GM20431 (cell line): ENCODE measurements around the gene TREH.

Experiments used
- in situ Hi-C: fragments of 300-500 bp; cut with MseI, MboI; formaldehyde crosslinking; loops from one replicate; pipeline ENCODE4 v1.15.0; 2020; ENCODE audit warnings: low sequenced_read_pairs; ENCODE audit not compliant: unreplicated experiment

Gene TREH

DNA sequence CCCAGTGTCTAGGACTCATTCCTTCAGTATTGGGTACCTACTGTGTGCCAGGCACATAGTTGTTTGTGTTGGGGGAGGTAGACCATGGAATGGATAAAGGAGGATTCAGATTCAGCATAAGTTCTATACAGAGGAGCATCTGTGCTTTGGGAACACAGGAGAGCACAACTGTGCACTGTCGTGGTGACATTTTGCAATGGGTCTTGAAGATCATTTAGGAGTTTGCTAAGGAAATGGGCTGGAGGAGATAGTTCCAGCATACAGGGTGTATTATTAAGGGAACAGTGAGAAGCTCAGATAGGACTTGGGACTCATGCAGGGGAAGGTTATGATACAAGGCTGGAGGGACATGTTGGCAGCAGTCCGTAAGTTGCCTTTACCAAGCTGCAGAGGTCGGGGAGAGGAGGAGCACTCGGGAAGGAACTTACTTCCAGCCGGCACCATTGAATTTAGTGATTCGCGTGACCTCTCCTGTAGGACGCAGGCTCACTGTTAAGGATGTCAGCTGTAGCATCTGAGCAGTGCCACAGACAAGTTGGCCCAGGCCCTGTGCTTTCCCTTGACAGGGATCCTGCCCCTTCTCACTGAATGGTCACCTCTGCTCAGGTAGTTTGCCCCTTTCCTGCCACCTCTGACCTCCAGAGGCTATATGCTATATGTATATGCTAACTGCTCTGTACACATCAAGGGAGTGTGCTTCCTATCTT, 25.6 kb downstream of the TREH start:
- in situ Hi-C loops = no loop called here

DNA sequence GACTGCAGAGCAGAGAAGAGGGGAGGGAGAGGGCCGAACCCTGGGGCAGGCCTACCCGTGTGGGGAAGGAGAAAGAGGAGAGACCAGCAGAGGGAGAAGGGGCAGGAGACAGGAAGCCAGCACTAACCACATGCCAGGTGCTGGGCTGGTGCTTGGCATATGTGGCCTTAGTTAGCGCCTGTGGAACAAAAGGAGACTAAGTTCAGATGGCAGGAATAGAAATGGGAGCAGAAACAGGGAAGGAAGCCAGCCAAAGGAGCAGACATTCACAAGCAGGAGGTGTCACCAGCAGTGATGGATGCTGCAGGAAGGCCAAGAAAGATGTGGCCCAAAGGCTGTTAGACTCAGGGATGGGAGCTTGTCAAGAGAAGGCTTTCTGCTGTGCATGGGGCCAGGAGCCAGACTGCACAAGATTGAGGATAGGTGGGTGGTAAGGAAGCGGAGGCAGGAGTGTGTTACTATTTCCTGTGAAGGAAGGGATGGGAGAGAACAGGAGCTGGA, 26.7 kb downstream of the TREH start:
- in situ Hi-C loops = no loop called here

DNA sequence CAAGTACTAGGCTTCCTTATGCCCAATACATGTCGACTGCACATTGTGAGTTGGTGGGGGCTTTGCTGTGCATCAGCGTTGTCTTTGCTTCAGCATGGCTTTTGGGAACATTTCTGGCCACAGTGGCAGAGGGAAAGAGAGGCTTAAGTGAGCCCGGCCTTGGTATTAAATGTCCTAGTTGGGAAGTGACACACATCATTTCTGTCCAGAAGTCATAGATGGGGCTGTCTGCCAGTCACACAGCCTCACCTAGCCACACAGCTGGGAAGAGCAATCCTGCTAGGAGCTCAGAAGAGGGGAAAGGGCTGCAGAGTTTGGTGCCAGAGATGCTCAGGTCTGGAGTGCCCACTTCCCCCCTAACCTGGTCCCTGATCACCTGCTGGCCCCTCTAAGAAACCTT, 27.6 kb downstream of the TREH start:
- in situ Hi-C loops = no loop called here

DNA sequence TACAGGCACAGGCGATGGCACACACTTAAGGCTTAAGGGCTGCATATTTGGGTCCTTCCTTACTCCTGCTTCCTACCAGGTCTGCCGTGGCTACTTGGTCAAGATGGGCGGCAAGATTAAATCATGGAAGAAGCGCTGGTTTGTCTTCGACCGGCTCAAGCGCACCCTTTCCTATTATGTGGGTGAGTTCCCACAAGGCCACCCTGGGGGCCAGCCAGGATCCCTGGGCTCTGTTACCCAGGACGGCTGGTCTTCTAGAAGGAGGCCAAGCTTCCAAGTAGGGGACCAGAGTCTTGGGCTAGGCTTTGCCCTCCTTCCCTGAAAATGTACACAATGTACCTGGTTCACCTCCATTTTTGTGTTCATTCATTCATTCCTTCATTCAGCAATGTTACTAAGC, 29.1 kb downstream of the TREH start:
- in situ Hi-C loops = no loop called here

DNA sequence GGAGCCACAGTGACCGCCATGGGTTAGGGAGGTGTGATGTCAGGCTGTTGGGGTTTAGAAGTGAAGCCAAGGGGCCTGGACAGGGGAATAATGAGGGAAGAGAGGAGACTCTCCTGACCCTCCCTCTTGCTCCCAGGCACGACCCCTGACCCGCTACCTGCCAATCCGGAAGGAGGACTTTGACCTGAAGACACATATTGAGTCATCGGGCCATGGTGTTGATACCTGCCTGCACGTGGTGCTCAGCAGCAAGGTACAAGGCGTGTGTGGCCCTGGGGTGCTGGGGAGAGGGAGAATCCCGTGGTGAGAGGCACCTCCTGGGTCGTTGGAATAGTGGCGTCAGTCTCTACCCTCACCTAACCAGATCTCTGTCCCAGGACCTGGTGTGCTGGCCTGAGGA, 29.5 kb downstream of the TREH start:
- in situ Hi-C loops = no loop called here

DNA sequence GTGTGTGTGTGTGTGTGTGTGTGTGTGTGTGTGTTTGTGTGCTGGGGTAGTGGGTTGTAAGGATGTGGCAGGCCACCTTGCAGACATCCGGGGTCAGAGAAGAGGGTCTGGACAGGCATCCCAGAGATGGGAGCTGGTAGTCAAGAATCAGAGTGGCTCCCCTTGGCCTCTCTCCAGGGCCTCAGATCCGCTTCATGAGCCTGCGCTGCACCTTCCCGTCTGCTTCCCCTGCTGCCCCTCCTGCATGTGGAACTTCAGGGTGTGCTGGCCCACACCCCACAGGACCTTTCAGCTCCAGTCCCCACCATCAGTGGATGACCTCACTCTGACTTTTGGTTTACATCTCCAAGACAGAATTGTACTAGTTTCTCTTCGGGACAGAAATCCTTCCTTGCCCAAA, 31.2 kb downstream of the TREH start:
- in situ Hi-C loops = no loop called here

DNA sequence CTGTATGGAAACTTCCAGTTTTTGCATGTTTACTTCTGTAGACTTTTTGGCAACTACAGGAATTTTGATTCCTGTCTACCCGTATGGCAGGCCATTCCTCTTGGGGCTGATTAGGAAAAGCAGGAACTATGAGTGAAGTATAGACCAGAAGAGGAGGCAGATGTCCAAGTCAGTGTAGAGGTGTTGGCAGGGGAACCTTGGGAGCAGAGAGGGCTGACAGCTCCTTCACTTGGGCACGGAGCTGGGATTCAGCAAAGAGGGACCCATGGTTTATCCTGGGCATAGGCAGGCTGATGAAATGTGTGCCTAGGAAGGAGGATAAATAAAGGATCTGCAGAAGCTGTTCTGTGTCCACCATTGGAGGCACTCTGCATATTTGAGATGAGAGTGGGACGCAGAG, 33.1 kb downstream of the TREH start:
- in situ Hi-C loops = no loop called here

DNA sequence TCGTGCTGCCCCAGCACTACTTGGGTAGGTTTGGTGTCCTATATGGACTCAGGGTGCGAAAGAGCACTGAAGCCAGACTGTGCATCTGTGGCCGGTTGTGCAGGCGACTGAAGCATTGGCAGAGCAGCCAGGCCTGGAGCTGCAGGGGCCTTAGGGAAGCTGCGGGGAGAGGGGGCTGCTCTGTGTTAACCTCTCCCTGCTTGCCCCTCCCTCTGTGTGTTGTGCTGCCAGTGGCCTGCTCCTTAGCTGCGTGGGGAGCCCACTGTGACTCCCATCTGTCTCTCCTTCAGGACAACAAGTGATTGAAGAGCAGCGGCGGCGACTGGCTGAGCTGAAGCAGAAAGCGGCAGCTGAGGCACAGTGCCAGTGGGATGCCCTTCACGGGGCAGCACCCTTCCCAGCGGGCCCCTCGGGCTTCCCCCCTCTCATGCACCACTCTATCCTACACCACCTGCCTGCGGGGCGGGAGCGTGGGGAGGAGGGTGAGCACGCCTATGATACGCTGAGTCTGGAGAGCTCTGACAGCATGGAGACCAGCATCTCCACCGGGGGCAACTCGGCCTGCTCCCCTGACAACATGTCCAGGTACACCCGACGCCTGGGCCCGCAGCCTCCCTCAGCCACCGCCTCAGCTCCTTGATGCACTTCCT, 34.3 kb downstream of the TREH start:
- in situ Hi-C loops = no loop called here

DNA sequence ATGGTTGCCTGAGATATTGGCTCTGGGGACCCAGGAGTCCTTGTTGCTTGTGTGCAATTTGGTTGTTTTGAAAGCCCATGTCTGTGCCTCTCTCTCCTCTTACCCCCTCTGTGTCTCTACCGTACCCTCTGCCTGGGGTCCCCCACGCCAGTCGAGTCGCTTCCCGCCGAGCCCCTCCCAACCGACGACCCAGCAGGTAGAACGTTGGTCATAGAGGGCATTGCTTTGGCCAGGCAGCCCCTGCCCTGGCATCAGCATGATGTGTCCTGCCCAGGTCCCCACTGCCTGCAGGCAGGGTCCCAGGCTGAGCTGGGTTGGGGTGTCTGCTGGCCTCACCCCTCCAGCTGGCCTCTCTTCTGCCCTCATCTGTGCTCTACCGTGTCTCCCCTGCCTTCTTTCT, 35.0 kb downstream of the TREH start:
- in situ Hi-C loops = no loop called here

DNA sequence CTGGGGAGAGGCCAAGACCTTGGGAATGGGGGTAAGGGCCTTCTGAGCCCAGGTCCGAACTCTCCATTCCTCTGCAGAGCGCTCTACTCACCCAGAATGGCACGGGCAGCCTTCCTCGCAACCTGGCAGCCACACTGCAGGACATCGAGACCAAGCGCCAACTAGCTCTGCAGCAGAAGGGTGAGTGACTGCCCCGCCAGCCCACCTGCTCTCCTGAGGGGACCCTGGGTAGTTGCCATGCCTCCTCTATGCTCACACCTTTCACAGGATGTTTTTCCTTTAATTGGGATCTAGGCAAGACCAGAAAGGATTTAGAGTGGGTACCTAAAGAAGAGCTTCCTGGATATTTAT, 35.5 kb downstream of the TREH start:
- in situ Hi-C loops = no loop called here

DNA sequence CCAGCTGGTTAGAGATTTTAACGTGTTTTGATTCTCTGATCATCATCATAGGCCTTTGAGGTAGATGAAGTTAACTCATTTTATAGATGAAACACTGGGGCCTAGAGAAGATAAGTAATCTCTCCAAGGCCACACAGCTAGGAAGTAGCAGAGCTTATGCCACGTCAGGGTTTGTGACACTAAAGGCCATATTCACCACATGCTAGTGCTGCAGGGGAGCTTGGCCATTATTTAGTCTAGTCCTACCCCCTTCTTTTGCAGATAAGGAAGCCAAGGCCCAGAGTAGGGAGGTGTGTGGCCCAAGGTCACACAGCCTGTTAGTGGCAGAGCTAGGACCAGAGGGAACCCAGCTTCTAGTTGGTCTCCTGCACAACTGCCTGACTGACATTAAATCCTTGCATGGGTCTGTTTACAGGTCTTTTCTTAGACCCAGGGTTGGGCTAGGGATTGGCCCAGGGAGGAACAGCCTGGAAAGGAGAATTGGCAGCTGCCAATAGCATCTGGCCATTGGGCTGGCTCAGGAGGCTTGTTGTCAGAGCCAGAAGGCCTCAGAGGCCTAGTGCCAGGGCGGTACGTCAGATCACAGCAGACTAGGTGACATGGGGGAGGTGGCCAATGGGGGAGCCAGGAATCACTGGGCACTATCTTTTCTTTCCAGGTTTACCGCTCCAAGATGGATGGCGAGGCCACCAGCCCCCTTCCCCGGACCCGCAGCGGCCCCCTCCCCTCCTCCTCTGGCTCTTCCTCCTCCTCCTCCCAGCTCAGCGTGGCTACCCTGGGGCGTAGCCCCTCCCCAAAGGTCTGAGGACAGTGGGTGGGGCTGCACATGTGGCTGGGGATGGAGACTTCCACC, 36.1 kb downstream of the TREH start:
- in situ Hi-C loops = no loop called here

DNA sequence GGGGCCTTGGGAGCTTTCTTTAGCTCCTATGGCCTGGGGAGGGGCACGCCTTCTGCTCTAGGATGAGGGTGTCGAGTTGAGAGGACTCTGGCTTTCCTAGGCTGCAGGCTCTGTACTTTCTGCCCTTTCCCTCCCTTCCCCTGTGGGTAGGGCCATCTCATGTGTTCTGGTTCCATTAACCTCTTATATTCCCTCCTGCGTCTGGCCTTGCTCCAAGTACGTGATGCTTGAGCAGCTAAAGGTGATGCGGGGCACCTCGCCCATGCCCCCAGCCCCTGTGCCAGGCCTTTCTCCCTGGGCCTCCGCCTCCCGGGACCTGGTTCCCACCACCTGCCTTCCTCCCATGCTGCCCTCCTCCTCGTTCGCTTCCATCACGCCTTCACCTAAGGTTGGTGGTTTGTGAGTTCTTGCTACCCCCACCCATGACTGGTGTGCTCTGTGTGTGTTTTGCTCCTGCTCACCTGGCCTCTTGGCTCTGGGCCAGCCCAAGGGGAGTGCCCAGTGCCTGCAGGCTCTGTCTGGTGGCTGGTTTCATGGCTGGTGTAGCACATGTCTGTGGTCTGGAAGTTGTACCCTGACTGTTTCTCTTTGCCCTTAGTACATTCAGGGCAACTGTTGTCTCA, 37.9 kb downstream of the TREH start:
- in situ Hi-C loops = no loop called here

DNA sequence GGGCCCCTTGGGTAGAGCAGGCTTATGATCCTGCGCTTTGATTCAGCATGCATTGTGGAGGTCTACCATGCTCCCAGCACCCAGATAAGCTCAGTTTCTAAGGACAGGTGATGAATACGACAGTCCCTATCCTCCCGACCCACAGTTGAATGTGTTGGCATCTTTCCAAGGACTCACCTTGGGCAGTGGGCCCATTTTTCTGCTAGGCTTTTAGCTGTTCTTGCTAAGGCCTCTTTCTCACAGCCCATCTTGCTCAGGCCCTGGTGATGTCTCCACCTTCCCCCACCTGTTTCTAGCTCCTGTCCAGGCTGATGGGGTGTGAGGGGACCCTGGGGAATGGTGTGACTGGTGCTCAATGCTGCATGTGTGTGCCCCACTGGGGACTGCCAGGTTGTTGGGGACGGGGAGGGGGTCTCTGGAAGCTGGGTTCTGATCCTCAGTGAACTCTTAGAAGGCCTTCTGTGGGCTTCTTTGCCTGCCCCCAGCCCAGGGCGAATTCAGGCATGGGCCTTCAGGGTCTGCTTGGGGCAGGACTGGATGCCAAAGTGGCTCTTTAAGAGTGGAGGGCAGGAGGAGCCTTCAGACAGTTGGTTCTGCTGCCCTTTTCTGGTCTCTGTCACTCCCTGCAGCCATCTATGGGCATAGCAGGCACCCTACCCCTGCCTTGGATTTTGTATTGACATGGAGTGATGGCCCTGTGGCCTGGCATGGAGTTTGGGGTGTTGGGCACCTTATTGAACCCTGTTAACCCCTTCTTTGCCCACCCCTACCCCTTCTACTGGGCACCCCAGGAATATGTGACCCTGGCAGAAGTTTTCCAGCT, 38.9 kb downstream of the TREH start:
- in situ Hi-C loops = no loop called here

DNA sequence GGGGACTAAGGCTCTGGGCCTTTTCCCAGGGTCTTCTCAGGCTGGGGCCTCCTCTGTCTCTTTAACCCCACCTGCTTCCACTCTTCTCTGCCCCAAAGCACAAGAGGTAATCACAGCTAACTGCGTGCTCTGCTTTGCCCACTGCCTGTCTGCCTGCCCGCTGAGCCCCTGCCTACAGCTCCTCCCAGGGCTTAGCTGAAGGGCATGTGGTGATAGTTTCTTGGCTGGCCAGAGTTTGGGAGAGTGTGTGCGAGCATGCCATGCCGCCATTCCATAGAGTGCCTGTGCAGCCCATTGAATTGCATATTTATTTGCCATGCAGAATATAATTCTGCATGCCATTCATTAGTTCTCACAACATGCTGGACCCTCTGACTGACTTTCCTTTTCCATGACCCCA, 39.6 kb downstream of the TREH start:
- in situ Hi-C loops = no loop called here

DNA sequence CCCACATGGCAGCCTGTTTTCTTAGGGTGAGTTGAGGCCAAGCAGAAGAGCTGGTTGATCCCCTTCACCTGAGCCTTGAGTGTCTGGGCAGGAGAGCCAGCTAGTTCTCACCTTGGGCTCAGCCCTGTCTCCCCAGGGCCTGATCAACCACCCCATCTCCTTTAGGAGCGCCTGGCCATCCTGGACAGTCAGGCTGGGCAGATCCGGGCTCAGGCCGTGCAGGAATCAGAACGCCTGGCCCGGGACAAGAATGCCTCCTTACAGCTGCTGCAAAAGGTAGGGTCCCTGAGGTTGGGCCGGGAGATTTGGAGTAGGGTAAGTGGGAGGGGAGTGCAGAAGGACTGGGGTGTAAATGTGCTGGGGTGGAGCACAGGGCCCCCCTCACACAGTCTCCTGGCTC, 40.7 kb downstream of the TREH start:
- in situ Hi-C loops = no loop called here

DNA sequence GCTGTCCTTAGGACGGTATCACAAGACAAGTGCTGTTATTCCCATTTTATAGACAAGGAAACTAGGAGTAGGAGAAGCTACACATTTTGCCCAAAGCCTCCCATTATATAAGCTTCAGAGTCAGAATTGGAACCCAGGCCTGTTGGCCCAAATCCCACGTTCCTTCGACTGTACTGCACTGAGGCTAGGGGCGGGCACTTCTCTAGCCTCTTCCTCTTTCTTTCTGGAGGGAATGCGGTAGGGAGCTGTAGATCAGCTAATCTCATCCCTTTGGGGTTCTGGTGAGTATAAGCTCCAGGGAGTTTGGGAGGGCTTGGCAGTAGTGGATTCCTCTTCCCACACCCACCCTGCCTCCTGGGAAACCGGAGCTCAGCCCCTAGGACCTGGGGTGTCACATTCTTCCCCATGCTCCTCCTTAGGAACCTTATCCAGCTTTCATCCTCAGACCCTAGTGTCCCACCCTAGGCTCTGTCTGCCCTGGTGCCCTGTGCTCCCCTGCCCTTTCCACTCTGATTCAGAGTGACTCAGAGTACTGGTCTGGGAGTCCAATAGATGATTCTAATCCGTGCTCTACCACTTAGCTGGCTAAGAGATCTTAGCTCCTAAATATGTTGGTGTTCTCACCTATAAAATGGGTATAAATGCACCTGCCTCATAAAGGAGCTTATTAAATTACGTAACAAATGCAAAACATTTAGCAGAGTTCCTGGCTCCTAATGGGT, 42.7 kb downstream of the TREH start:
- in situ Hi-C loops = no loop called here

DNA sequence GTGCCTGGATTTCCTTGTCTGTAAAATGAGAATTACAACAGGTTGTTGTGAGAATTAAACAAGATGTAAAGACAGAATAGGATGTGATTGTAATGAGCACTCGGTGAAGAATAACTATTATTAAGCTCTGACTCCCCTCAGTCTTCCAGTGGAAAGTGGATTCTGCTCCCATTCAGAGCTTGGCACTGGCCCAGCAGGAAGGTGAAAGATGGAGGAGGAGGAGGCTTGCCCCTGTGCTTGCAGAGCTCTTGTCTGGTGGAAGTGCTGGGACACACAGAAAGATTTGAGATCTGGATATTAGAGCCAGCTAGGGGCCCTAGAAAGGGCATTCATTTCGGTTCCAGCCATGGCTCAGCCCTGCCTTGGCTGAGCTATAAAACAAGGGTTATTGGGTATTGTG, 43.8 kb downstream of the TREH start:
- in situ Hi-C loops = no loop called here

DNA sequence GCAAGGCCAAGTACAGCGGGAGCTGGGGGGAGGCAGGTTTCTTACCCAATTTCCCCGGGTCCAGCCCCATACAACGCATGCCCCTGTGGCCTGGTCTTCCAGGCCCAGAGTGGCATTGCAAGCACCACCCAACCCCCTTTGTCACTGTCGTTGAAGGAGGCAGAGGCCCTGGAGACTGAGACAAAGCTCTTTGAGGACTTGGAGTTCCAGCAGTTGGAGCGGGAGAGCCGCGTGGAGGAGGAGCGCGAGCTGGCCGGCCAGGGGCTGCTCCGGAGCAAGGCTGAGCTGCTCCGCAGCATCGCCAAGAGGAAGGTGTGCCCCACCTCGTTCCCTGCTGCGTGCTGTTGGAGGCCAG, 44.2 kb downstream of the TREH start:
- in situ Hi-C loops = no loop called here

DNA sequence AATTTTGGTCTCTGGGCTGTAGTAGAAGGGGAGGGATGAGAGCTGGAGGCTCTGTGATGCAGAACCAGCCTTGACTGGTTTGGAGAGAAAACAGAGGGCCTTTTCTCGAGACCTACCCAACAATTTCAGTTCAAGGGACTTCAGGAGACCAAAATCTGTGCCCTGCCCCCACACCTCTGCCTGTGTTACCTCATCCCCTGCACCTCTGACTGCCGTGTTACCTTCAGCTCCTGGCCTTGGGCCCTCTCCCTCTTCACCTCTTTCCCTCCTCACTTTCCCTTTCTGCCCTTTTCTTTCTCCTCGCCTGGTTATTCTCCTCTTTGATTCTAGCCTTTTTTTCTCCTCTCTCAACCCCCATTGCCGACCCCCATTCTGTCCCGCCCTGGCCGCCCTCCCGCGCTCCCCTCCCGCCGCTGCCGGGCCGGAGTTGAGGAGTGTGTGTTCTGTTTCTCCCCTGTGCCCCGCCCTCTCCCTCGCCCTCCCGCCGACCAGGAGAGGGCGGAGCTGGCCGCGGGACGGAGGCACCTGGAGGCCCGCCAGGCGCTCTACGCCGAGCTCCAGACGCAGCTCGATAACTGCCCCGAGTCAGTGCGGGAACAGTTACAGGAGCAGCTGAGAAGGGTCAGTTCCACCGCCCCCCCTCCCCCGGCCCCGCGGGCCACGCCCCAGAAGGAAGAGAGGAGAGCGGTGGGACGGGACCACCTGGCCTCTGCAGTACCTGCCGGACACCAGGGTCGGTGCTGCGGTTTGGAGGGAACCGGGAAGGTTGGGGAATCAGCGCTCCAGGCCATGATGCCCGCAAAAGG, 44.8 kb downstream of the TREH start:
- in situ Hi-C loops = no loop called here
